K562 (cell line): ENCODE results near the gene ABHD16A. TPM values are rescaled to one million over a fixed set of nuclear protein-coding genes. Genes with fewer than 3 reads are reported as not detected.

ENCODE experiments used
- ATAC-seq: fragments of 200-7000 bp; cut with Tn5 transposase; 3 replicates; pipeline ENCODE4 v1.9.1; 2020; ENCODE audit warnings: moderate library complexity
- BruUV-seq: library from RNA; stranded (reverse); fragments of 400-500 nt; replicated peaks from 2 replicates; lab custom pipeline; 2021; lab: Mats Ljungman, UMichigan
- CTCF ChIA-PET: fragments of 300-600 bp; formaldehyde crosslinking; extraction: SDS; loops from one replicate; lab custom pipeline; 2021; ENCODE audit warnings: low intra/inter-chr PET ratio; lab: Yijun Ruan, JAX
- POLR2A ChIA-PET: fragments of 300-600, 350-650 bp; sonication (Branson Sonifier 250); formaldehyde crosslinking; extraction: SDS; loops from one replicate; lab custom pipeline; 2021; ENCODE audit warnings: antibody characterized with exemption, inconsistent platforms; lab: Yijun Ruan, JAX
- DNase-seq, 4 experiments: peaks; one replicate each; pipeline versions ENCODE4 v3.0.0 to v3.0.0-alpha.2; 2011 to 2018; ENCODE audit warnings: low spot score in 3 of 4, mixed read lengths in 3 of 4; ENCODE audit errors: extremely low read depth in 1 of 4
- FAIRE-seq: peaks from 2 replicates; lab custom pipeline; 2011; peaks lifted over from hg19 to GRCh38; lab: Jason Lieb, UNC
- H2AFZ ChIP-seq: 2 replicates; pipeline ENCODE4 v1.6.0; 2011; ENCODE audit warnings: low read depth, low read length, control low read depth, inconsistent platforms
- H3K27ac ChIP-seq: fragments of 200-600 bp; 3 replicates; pipeline ENCODE4 v1.8.0; 2011; ENCODE audit warnings: low read depth, mild to moderate bottlenecking, control low read depth, inconsistent platforms, low read length, moderate library complexity, mixed read lengths; ENCODE audit errors: extremely low read depth
- H3K27me3 ChIP-seq, 2 experiments: fragments of 300-600 bp in 1 of 2; 2 replicates in 1 of 2; 3 replicates in 1 of 2; pipeline versions ENCODE4 v1.6.0 to v1.8.0; 2011; ENCODE audit warnings: inconsistent platforms in 2 of 2, low read length in 2 of 2, mild to moderate bottlenecking in 1 of 2, mixed read lengths in 1 of 2, moderate library complexity in 1 of 2; ENCODE audit not compliant: control insufficient read depth in 2 of 2, insufficient read depth in 2 of 2
- H3K36me3 ChIP-seq: fragments of 300-600 bp; 3 replicates; pipeline ENCODE4 v1.8.0; 2011; ENCODE audit warnings: mild to moderate bottlenecking, low read length, inconsistent platforms; ENCODE audit not compliant: control insufficient read depth, insufficient read depth
- H3K4me1 ChIP-seq, 2 experiments: fragments of 200-600 bp in 1 of 2; replicated peaks in 1 of 2; 2 replicates in 1 of 2; 3 replicates in 1 of 2; pipeline versions ENCODE4 v1.5.1 to v1.8.0; 2011; ENCODE audit warnings: inconsistent platforms in 2 of 2, low read length in 2 of 2, mild to moderate bottlenecking in 1 of 2, mixed read lengths in 1 of 2, moderate library complexity in 1 of 2; ENCODE audit not compliant: control insufficient read depth in 2 of 2, insufficient read depth in 2 of 2
- H3K4me2 ChIP-seq: 2 replicates; pipeline ENCODE4 v1.6.1; 2011; ENCODE audit warnings: low read length, control low read depth, inconsistent platforms, mixed read lengths; ENCODE audit not compliant: insufficient read depth
- H3K4me3 ChIP-seq: fragments of 200-600 bp; sonication (generic), shearing (Covaris generic); 2 replicates; pipeline ENCODE4 v1.5.1; 2016; ENCODE audit warnings: control low read depth, inconsistent platforms
- H3K79me2 ChIP-seq: fragments of 200-600 bp; 3 replicates; pipeline ENCODE4 v1.8.0; 2011; ENCODE audit warnings: low read length, inconsistent platforms; ENCODE audit not compliant: control insufficient read depth, insufficient read depth
- H3K9ac ChIP-seq, 2 experiments: 2 replicates each; pipeline versions ENCODE4 v1.6.0 to v1.6.1; 2011; ENCODE audit warnings: low read depth in 2 of 2, low read length in 2 of 2, control low read depth in 1 of 2, inconsistent platforms in 1 of 2, mild to moderate bottlenecking in 1 of 2, mixed read lengths in 1 of 2; ENCODE audit not compliant: insufficient read depth in 1 of 2
- H3K9me1 ChIP-seq: one replicate; pipeline ENCODE4 v1.6.0; 2011; ENCODE audit warnings: inconsistent platforms, mild to moderate bottlenecking, low read length, moderate library complexity; ENCODE audit not compliant: control insufficient read depth, insufficient read depth
- H3K9me3 ChIP-seq: replicated peaks from 2 replicates; pipeline ENCODE4 v1.5.1; 2011; ENCODE audit warnings: low read depth, low read length, inconsistent platforms; ENCODE audit not compliant: control insufficient read depth, insufficient read depth
- H4K20me1 ChIP-seq: replicated peaks from 2 replicates; pipeline ENCODE4 v1.6.1; 2011; ENCODE audit warnings: low read length, inconsistent platforms, mixed read lengths; ENCODE audit not compliant: control insufficient read depth, insufficient read depth
- NEUROD1 ChIP-seq: fragments of 150-350 bp; IDR thresholded peaks from 2 replicates; pipeline ENCODE4 v1.6.1; 2014; ENCODE audit warnings: borderline replicate concordance, low read length, low read depth; ENCODE audit not compliant: partially characterized antibody
- NR1H2 ChIP-seq: sonication (generic); formaldehyde crosslinking; IDR thresholded peaks from 2 replicates; pipeline ENCODE4 v1.4.0; 2020; ENCODE audit warnings: mild to moderate bottlenecking, missing genetic modification reagents
- RBFOX2 ChIP-seq: fragments of 200-400 bp; formaldehyde crosslinking; IDR thresholded peaks from 2 replicates; pipeline ENCODE4 v1.6.1; 2017; ENCODE audit warnings: low read depth, mild to moderate bottlenecking, low read length, moderate library complexity
- SIX5 ChIP-seq, 2 experiments: IDR thresholded peaks; 2 replicates each; pipeline ENCODE4 v1.6.1; 2011; ENCODE audit warnings: low read length in 2 of 2, borderline replicate concordance in 1 of 2, low read depth in 1 of 2, mild to moderate bottlenecking in 1 of 2, moderate library complexity in 1 of 2; ENCODE audit not compliant: insufficient read depth in 1 of 2
- SPI1 ChIP-seq: IDR thresholded peaks from 2 replicates; pipeline ENCODE4 v1.6.1; 2011; ENCODE audit warnings: low read depth, low read length, control low read depth, borderline replicate concordance
- WGBS: fragments of 100-300 bp; shearing (Covaris generic); methylation state at CpG from one replicate; pipeline ENCODE4 v1.1.6; 2016; ENCODE audit warnings: low coverage, mixed read lengths; ENCODE audit not compliant: insufficient coverage; ENCODE audit errors: missing lambda C conversion rate; 5-methylcytosine and 5-hydroxymethylcytosine counted together
- in situ Hi-C: fragments of 300-500 bp; cut with MboI; formaldehyde crosslinking; loops from 4 replicates; pipeline ENCODE4 v1.15.0; 2018; ENCODE audit warnings: inconsistent platforms, mixed read lengths
- intact Hi-C: fragments of 100-400 bp; cut with micrococcal nuclease; formaldehyde crosslinking; loops from 2 replicates; pipeline ENCODE4 v1.14.2; 2022
- polyA plus RNA-seq, 8 experiments: library from polyadenylated mRNA; depleted of rRNA in 4 of 8; stranded (reverse) in 5 of 8; unstranded in 3 of 8; fragments of >200 nt; fragmentation: Nextera tagmentation in 2 of 8; fragmentation: Illumina TruSeq in 1 of 8; extraction: Ambion mirVana in 2 of 8; extraction: Trizol in 1 of 8; gene quantifications; 2 replicates each; pipeline versions ENCODE4 v1.2.1 to v1.2.3, GENCODE V29; 2011 to 2014; ENCODE audit warnings: inconsistent platforms in 1 of 8, missing spikeins in 1 of 8
- total RNA-seq, 7 experiments: library from RNA; depleted of rRNA in 6 of 7; stranded (reverse); fragments of >200 nt in 6 of 7; fragmentation: Illumina TruSeq in 2 of 7; extraction: Trizol in 2 of 7; gene quantifications; 2 replicates each; pipeline versions ENCODE4 v1.2.1 to v1.2.3, GENCODE V29; 2011 to 2021; ENCODE audit warnings: low replicate concordance in 1 of 7
- TF ChIP-seq, protein P1 (sequence below): sonication (generic); formaldehyde crosslinking; IDR thresholded peaks from 2 replicates; pipeline ENCODE4 v1.8.0; 2022; ENCODE audit warnings: mild to moderate bottlenecking, low read depth, missing genetic modification reagents
- TF ChIP-seq, protein P2 (sequence below): sonication (generic); formaldehyde crosslinking; IDR thresholded peaks from 2 replicates; pipeline ENCODE4 v1.8.0; 2022; ENCODE audit warnings: missing genetic modification reagents, mild to moderate bottlenecking, borderline replicate concordance
- TF ChIP-seq, protein P3 (sequence below), 2 experiments: fragments of 450-650 bp in 1 of 2; sonication (generic) in 1 of 2; formaldehyde crosslinking; conservative IDR thresholded peaks; 2 replicates each; pipeline versions ENCODE4 v1.4.0 to v1.8.1; 2020 to 2022; ENCODE audit warnings: mild to moderate bottlenecking in 1 of 2, missing genetic modification reagents in 1 of 2

Gene ABHD16A
- total and polyA plus RNA-seq, 9 of the 15 experiments (the other 6 are each of a cell fraction or from before 2014, with no cell fraction given) = 25.8 to 120 (median 81.6) TPM

DNA sequence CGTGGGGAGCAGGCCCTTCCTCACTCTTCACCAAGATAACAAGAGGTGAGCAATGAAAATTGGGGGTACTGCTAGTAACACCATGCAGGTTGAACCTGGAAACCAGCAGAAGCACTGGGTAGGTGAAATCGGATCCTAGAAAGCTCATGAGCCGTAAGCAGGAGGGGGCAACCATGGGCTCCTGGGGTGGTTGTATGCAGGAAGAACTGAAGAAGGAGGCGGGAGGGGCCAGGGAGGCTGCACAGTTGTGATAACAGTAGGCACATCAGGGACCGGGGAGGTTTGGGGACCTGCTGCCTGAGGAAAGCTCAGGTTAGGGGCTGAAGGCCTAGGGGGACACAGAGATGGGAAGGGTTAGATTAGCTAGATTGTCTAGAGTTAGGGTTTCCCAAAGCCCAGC, 16.6 kb downstream of the ABHD16A start (continued):
- TF ChIP-seq, protein P1, sequence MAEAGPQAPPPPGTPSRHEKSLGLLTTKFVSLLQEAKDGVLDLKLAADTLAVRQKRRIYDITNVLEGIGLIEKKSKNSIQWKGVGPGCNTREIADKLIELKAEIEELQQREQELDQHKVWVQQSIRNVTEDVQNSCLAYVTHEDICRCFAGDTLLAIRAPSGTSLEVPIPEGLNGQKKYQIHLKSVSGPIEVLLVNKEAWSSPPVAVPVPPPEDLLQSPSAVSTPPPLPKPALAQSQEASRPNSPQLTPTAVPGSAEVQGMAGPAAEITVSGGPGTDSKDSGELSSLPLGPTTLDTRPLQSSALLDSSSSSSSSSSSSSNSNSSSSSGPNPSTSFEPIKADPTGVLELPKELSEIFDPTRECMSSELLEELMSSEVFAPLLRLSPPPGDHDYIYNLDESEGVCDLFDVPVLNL (CRISPR knock-in tag) = no peak
- TF ChIP-seq, protein P2, sequence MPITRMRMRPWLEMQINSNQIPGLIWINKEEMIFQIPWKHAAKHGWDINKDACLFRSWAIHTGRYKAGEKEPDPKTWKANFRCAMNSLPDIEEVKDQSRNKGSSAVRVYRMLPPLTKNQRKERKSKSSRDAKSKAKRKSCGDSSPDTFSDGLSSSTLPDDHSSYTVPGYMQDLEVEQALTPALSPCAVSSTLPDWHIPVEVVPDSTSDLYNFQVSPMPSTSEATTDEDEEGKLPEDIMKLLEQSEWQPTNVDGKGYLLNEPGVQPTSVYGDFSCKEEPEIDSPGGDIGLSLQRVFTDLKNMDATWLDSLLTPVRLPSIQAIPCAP (CRISPR knock-in tag) = 0 out of 2 replicates have a peak, but pooled peaks have one; percentile 56
- no peak for TF ChIP-seq RBFOX2
- TF ChIP-seq, protein P3, sequence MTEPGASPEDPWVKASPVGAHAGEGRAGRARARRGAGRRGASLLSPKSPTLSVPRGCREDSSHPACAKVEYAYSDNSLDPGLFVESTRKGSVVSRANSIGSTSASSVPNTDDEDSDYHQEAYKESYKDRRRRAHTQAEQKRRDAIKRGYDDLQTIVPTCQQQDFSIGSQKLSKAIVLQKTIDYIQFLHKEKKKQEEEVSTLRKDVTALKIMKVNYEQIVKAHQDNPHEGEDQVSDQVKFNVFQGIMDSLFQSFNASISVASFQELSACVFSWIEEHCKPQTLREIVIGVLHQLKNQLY (CRISPR knock-in tag; conservative IDR thresholded peaks at IDR 0.05) = no peak
- TF ChIP-seq, all 486 proteins: peak for 69

DNA sequence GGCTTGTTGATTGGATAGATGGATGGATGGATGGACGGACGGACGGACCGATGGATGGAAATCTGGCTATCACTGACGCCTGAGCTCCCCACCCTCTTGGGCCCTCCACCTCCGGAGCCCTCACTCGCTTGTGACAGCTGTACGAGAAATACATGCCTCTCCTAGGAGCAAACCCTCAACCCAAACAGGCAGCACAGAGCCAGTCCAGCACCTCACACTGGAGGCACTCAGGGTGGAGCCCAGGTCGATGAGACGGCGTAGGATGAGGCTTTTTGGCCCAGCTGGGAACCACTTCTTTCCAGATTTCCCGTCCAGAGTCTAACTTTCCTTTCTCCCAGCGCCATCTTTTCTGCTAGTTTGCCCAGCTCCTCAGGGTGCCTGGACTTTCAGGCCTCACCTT, 19.5 kb downstream of the ABHD16A start:
- FAIRE-seq (no peak), DNase-seq (no peak), ATAC-seq (no peak)
- in situ Hi-C loops (no loop called here), intact Hi-C loops (no loop called here)
- H3K79me2 ChIP-seq = no peaks in the 10 kb centered on the region; the same call in 2 of the 3 replicates
- peaks cover 36% of the 10 kb centered on the region for H3K36me3 ChIP-seq
- CTCF ChIA-PET = no interaction called here
- POLR2A ChIA-PET = interaction anchor here (0.6 to 2.2 kb wide), 13 partner anchors 10 to 154 kb away, joined by 3 to 16 read pairs (median 6); partner anchors contain the start of genes ABHD16A, BAG6, C6orf47 and CSNK2B
- no peak overlapping the region for H3K4me3 ChIP-seq
- H3K9me3 ChIP-seq = no peaks in the 10 kb centered on the region
- no peak overlapping the region for H3K4me2 ChIP-seq
- no peaks in the 10 kb centered on the region for H3K9me1 ChIP-seq
- no peak overlapping the region for H3K27ac ChIP-seq
- H2AFZ ChIP-seq = no peak overlapping the region
- no TSS peak for BruUV-seq
- WGBS = 84% methylated on average over 13 of the region's 13 CpGs
- no peaks in the 10 kb centered on the region for H4K20me1 ChIP-seq
- H3K4me1 ChIP-seq = peaks cover 25 to 44% of the 10 kb centered on the region in 2 experiments; a peak in 4 of 5 replicates
- H3K27me3 ChIP-seq = no peaks in the 10 kb centered on the region
- H3K9ac ChIP-seq = peak overlapping the region in 1 of 2 experiments; percentile 59; a peak in 2 of 4 replicates
- TF ChIP-seq SIX5 (IDR thresholded peaks at IDR 0.05; ENCODE audit: borderline replicate concordance in 1 of 2, insufficient read depth in 1 of 2, low read depth in 1 of 2, low read length in 2 of 2) (no peak), NR1H2 (no peak), SPI1 (no peak), NEUROD1 (no peak)
